ENCODE results near the gene CNTN2.

The CNTN2 gene

DNA sequence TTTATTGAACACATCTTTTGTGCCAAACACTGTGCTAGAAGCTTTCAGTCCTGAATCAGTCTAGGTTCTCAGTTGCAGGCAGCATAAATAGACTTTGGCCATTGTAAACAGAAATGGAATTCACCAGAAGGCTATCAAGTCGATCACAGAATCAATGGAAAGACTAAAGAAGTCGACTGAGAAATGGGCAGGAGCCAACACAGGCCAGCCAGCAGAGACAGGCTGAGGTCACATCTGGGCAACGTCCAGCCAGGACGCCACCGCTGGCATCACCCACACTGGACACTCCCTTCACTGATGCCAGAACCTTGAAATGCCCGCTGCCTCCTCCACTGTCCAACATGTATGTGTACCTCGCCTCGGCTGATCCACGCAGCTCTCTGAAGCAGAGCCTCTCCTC lies 5.5 kb upstream of the CNTN2 start:
- TF ChIP-seq POLR2A (IDR thresholded peaks at IDR 0.05; ENCODE audit: low read length) = no peak
- TF ChIP-seq GATA1 (IDR thresholded peaks at IDR 0.05; ENCODE audit: low read depth, low read length) = no peak
- DNase-seq = no peak

- TF ChIP-seq GATA1 (IDR thresholded peaks at IDR 0.05; ENCODE audit: low read depth, low read length) = no peak
- no peak for TF ChIP-seq POLR2A (IDR thresholded peaks at IDR 0.05; ENCODE audit: low read length)
- no peak for DNase-seq
Measured at GRCh38 chr1:205038132-205038786, 4.8 kb upstream of the CNTN2 start.

DNA sequence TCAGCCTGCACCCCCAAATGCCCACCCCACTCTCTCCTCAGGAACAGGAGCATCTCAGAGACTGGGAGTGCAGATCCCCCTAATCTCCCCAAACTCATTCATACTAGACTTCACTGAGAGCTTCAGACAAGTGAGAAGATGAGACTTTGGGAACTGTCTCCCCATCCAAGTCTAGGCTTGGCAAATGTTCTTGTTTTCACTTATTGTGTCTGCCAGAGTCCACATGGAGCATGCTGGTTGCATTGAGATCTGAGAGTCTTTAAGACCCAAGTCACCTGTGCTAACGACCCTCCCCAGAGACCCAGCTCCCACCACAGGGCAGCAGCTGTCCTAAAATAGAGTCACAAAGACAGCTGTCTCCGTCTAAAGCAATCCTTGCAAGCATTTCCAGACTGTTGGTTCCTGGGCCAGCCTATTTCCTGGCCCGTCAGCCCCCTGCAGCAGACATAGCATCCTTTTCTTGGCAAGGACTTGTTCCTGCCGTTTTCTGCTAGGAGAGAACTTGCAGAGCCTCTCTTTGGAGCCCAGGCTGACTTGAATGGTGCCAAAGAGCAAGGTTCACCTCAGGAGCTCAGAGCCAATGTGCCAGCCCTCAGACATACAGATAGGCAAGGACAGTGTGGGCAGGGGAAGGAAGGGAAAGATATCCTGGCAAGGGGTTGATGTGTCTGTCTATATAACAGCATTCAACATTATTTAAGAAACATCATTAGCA lies 1.9 kb upstream of the CNTN2 start:
- no peak for TF ChIP-seq GATA1 (IDR thresholded peaks at IDR 0.05; ENCODE audit: low read depth, low read length)
- no peak for TF ChIP-seq POLR2A (IDR thresholded peaks at IDR 0.05; ENCODE audit: low read length)
- no peak for DNase-seq

- DNase-seq = no peak
- TF ChIP-seq GATA1 (IDR thresholded peaks at IDR 0.05; ENCODE audit: low read depth, low read length) = no peak
- TF ChIP-seq POLR2A (IDR thresholded peaks at IDR 0.05; ENCODE audit: low read length) = no peak
Measured at GRCh38 chr1:205041998-205042910, 758 bp upstream of the CNTN2 start.

- DNase-seq = no peak
- TF ChIP-seq GATA1 (IDR thresholded peaks at IDR 0.05; ENCODE audit: low read depth, low read length) = no peak
- TF ChIP-seq POLR2A (IDR thresholded peaks at IDR 0.05; ENCODE audit: low read length) = no peak
Measured at GRCh38 chr1:205043866-205044265, 854 bp downstream of the CNTN2 start.

GRCh38 chr1:205044741-205045140 lies 1.7 kb downstream of the CNTN2 start:
- no peak for DNase-seq
- no peak for TF ChIP-seq POLR2A (IDR thresholded peaks at IDR 0.05; ENCODE audit: low read length)

DNA sequence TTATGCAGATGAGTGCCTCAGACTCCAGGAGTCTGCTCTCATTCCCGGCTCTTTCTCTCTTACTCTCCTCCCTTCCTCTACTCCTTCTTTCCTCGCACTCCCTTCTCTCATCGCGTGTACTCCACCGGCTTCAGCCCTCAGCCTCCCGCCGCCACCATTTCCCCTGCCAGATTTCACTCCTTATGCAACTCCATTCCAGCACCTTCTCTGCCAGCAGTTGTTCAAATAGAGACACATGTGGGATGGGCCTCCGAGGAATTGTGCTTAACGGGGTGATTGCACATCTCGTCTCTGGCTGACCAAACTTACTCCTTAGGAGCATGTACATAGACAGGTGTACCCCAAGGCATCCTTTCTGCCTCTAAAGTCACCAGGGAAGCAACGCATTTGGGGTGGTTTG lies 2.1 kb downstream of the CNTN2 start:
- no peak for DNase-seq
- TF ChIP-seq GATA1 (IDR thresholded peaks at IDR 0.05; ENCODE audit: low read depth, low read length) (no peak), POLR2A (IDR thresholded peaks at IDR 0.05; ENCODE audit: low read length) (no peak)

DNA sequence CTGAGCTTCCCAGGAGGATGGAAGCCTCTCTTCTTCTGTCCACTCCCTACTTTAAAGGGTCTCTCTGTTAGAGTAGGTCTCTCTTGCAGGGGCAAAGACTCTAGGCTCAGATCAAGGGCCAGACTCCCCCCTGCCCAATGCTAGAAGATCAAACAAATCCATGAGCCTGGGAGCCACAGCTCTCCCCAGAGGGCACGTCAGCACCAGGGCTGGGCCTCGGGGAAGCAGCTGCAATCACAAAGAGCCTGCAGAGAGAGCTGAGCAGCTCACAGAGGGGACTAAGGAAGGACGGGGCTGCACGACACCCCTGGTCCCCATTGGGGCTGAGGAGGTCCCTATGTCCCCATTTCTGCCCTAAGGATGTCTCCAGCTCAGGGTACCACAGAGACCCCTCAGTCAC lies 3.9 kb downstream of the CNTN2 start:
- TF ChIP-seq POLR2A (IDR thresholded peaks at IDR 0.05; ENCODE audit: low read length) (no peak), GATA1 (IDR thresholded peaks at IDR 0.05; ENCODE audit: low read depth, low read length) (no peak)

GRCh38 chr1:205047764-205048231 lies 4.8 kb downstream of the CNTN2 start:
- TF ChIP-seq POLR2A (IDR thresholded peaks at IDR 0.05; ENCODE audit: low read length) = no peak
- no peak for TF ChIP-seq GATA1 (IDR thresholded peaks at IDR 0.05; ENCODE audit: low read depth, low read length)
- no peak for DNase-seq

More for the DNA sequence above, 3.9 kb downstream of the CNTN2 start:
- DNase-seq = no peak

- no peak for DNase-seq
- TF ChIP-seq GATA1 (IDR thresholded peaks at IDR 0.05; ENCODE audit: low read depth, low read length) (no peak), POLR2A (IDR thresholded peaks at IDR 0.05; ENCODE audit: low read length) (no peak)
Measured at GRCh38 chr1:205048382-205048781, 5.4 kb downstream of the CNTN2 start.

- no peak for DNase-seq
- TF ChIP-seq GATA1 (IDR thresholded peaks at IDR 0.05; ENCODE audit: low read depth, low read length) (no peak), POLR2A (IDR thresholded peaks at IDR 0.05; ENCODE audit: low read length) (no peak)
Measured at GRCh38 chr1:205049479-205049878, 6.5 kb downstream of the CNTN2 start.

GRCh38 chr1:205052690-205053089 lies 9.7 kb downstream of the CNTN2 start:
- DNase-seq = no peak
- TF ChIP-seq GATA1 (IDR thresholded peaks at IDR 0.05; ENCODE audit: low read depth, low read length) (no peak), POLR2A (IDR thresholded peaks at IDR 0.05; ENCODE audit: low read length) (no peak)

DNA sequence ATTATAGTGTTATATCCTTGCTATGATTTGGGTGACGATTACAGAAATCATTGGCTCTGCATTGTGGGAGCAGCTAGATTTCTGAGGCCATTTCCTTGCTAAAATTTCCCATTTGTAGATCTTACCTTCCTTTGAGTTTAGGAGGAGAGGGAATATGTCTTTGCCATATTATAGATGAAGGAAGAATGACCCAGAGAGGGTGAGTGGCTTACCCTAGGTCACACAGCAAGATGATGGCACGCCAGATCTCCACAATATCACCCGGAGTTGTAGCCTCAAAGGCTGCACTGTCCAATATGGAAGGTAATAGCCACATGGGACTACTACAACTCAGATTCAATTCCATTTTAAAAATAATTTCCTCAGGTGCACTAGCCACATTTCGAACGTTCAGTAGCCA lies 10.3 kb downstream of the CNTN2 start:
- TF ChIP-seq POLR2A (IDR thresholded peaks at IDR 0.05; ENCODE audit: low read length) (no peak), GATA1 (IDR thresholded peaks at IDR 0.05; ENCODE audit: low read depth, low read length) (no peak)
- no peak for DNase-seq

GRCh38 chr1:205054013-205054412 lies 11.0 kb downstream of the CNTN2 start:
- no peak for TF ChIP-seq GATA1 (IDR thresholded peaks at IDR 0.05; ENCODE audit: low read depth, low read length)
- TF ChIP-seq POLR2A (IDR thresholded peaks at IDR 0.05; ENCODE audit: low read length) = no peak
- DNase-seq = no peak

All from erythroblast (primary cell).